Activated CD8-positive, alpha-beta T cell treated with anti-CD3 and anti-CD28 coated beads for 36 hours (primary cell): Measurements from ENCODE around the gene EDNRA. TPM values are rescaled to one million over a fixed set of nuclear protein-coding genes. Genes with fewer than 3 reads are reported as not detected.

Experiments used
- ATAC-seq: fragments of 200-7000 bp; cut with Tn5 transposase; one replicate; pipeline ENCODE4 v1.10.0; 2021; ENCODE audit warnings: mild to moderate bottlenecking, moderate library complexity
- CTCF ChIA-PET: fragments of 350-600 bp; sonication (Branson Sonifier 250); formaldehyde crosslinking; loops from one replicate; lab custom pipeline; 2021; ENCODE audit warnings: antibody characterized with exemption; lab: Charles Lee
- POLR2A ChIA-PET: fragments of 350-600 bp; sonication (Branson Sonifier 250); formaldehyde crosslinking; loops from one replicate; lab custom pipeline; 2021; ENCODE audit warnings: antibody characterized with exemption; lab: Charles Lee
- DNase-seq: peaks from one replicate; pipeline ENCODE4 v3.0.0-alpha.2; 2020
- H3K27ac Mint-ChIP-seq: one replicate; pipeline ENCODE4 v1.8.0; 2021; ENCODE audit warnings: mild to moderate bottlenecking, mixed read lengths
- H3K27me3 Mint-ChIP-seq: one replicate; pipeline ENCODE4 v1.8.0; 2021; ENCODE audit warnings: mixed read lengths
- H3K36me3 Mint-ChIP-seq: one replicate; pipeline ENCODE4 v1.8.0; 2021; ENCODE audit warnings: low read depth, mixed read lengths
- H3K4me1 Mint-ChIP-seq: one replicate; pipeline ENCODE4 v1.8.0; 2021; ENCODE audit warnings: low read depth, mixed read lengths
- H3K4me3 Mint-ChIP-seq: one replicate; pipeline ENCODE4 v1.8.0; 2021; ENCODE audit warnings: mild to moderate bottlenecking, moderate library complexity, mixed read lengths
- H3K9me3 Mint-ChIP-seq: one replicate; pipeline ENCODE4 v1.8.0; 2021; ENCODE audit warnings: mixed read lengths
- CTCF ChIP-seq: fragments of 200-600 bp; IDR thresholded peaks from one replicate; pipeline ENCODE4 v1.8.0; 2022; ENCODE audit warnings: antibody characterized with exemption, mild to moderate bottlenecking
- intact Hi-C: fragments of 100-400 bp; cut with micrococcal nuclease; formaldehyde crosslinking; loops from one replicate; pipeline ENCODE4 v1.10.0; 2022
- total RNA-seq, 2 experiments: library from RNA; stranded (reverse); gene quantifications; one replicate each; pipeline ENCODE4 v1.2.3, GENCODE V29; 2021

Gene EDNRA
- total RNA-seq, 2 experiments from 2014 or later: not detected

GRCh38 chr4:147548256-147548655 is 67.4 kb downstream of the EDNRA start:
- POLR2A ChIA-PET: no interaction called here
- H3K9me3 Mint-ChIP-seq: peaks cover 7% of the 10 kb centered on the region
- H3K27ac Mint-ChIP-seq: no peak overlapping the region
- no peak for TF ChIP-seq CTCF
- intact Hi-C loops: no loop called here
- ATAC-seq (no peak), DNase-seq (no peak)
- CTCF ChIA-PET: no interaction called here
- no peak overlapping the region for H3K4me3 Mint-ChIP-seq
- peaks cover 10% of the 10 kb centered on the region for H3K27me3 Mint-ChIP-seq
- no peaks in the 10 kb centered on the region for H3K36me3 Mint-ChIP-seq
- H3K4me1 Mint-ChIP-seq: peaks cover 8% of the 10 kb centered on the region

GRCh38 chr4:147550626-147551246 is 69.8 kb downstream of the EDNRA start:
- ChIA-PET CTCF (interaction anchor here (1.0 to 1.7 kb wide), 3 partner anchors 29 to 316 kb away, joined by 3 to 4 read pairs (median 3); no protein-coding TSS in a partner anchor), POLR2A (interaction anchor here (1.3 kb wide), 1 partner anchor 10 kb away, joined by 3 read pairs; no protein-coding TSS in a partner anchor)
- peaks cover 13% of the 10 kb centered on the region for H3K27me3 Mint-ChIP-seq
- intact Hi-C loops: no loop called here
- DNase-seq (peak; percentile 16), ATAC-seq (peak; percentile 45)
- H3K9me3 Mint-ChIP-seq: peaks cover 7% of the 10 kb centered on the region
- H3K36me3 Mint-ChIP-seq: no peaks in the 10 kb centered on the region
- H3K27ac Mint-ChIP-seq: no peak overlapping the region
- no peak overlapping the region for H3K4me3 Mint-ChIP-seq
- H3K4me1 Mint-ChIP-seq: peaks cover 8% of the 10 kb centered on the region
- TF ChIP-seq CTCF: no peak

GRCh38 chr4:147560625-147561024 is 79.7 kb downstream of the EDNRA start:
- TF ChIP-seq CTCF: no peak
- ChIA-PET POLR2A (no interaction called here), CTCF (no interaction called here)
- Mint-ChIP-seq H3K27ac (no peak overlapping the region), H3K27me3 (no peaks in the 10 kb centered on the region), H3K9me3 (no peaks in the 10 kb centered on the region), H3K4me3 (no peak overlapping the region), H3K4me1 (no peaks in the 10 kb centered on the region), H3K36me3 (no peaks in the 10 kb centered on the region)
- intact Hi-C loops: no loop called here
- no peak for DNase-seq
- ATAC-seq: no peak

- Mint-ChIP-seq H3K36me3 (no peaks in the 10 kb centered on the region), H3K27me3 (peaks cover 3% of the 10 kb centered on the region), H3K27ac (no peak overlapping the region), H3K4me3 (no peak overlapping the region), H3K4me1 (no peaks in the 10 kb centered on the region), H3K9me3 (no peaks in the 10 kb centered on the region)
- ChIA-PET POLR2A (no interaction called here), CTCF (no interaction called here)
- no peak for TF ChIP-seq CTCF
- intact Hi-C loops: no loop called here
- ATAC-seq: no peak
- DNase-seq: no peak
Measured at GRCh38 chr4:147566762-147567161, 85.9 kb downstream of the EDNRA start.

- intact Hi-C loops: no loop called here
- Mint-ChIP-seq H3K27ac (no peak overlapping the region), H3K4me3 (no peak overlapping the region), H3K4me1 (no peaks in the 10 kb centered on the region), H3K36me3 (no peaks in the 10 kb centered on the region), H3K27me3 (peaks cover 3% of the 10 kb centered on the region), H3K9me3 (no peaks in the 10 kb centered on the region)
- ATAC-seq (no peak), DNase-seq (no peak)
- CTCF ChIA-PET: no interaction called here
- POLR2A ChIA-PET: no interaction called here
- TF ChIP-seq CTCF: no peak
Measured at GRCh38 chr4:147567276-147567675, 86.4 kb downstream of the EDNRA start.
